Measurements from ENCODE around the gene NDST3.
A peak's percentile ranks its signal among the peaks of the same experiment; 100 is the strongest.

NDST3 gene

DNA sequence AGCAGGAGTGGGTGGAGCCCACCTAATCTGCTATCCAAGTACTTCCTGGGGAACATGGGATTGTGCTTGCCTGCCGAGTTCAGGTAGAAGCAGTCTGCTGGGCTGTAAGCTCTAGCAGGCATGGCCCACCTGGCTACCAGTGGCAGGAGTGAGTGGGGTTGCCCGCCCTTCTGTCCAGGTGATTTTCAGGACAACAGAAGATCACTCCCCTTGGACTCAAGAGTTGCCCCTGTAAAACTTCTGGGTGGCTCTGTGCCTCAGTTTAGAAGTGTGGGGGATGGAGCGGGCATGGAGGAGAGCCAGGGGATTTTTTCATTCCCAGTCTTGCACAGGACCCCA, 43.5 kb downstream of the NDST3 start:
- no peak for DNase-seq

DNA sequence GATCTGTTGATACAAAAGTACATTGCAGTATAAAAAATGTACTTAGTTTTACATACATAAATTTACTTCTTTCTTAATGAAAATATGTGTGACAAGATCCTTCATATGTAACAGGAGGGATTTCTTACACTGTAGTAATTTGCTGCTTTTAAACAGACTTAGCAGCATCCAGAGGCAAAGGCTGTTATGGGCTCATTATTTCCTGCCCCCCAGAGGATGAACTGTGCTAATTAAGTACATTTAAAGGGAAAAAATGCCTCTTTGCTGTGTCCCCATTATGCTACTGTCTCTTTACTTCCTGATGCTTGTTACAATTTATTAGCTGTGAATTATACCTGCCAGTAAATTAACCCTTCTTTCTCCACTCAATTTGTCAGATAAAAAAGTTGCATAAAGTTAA, 47.1 kb downstream of the NDST3 start:
- no peak for DNase-seq

DNA sequence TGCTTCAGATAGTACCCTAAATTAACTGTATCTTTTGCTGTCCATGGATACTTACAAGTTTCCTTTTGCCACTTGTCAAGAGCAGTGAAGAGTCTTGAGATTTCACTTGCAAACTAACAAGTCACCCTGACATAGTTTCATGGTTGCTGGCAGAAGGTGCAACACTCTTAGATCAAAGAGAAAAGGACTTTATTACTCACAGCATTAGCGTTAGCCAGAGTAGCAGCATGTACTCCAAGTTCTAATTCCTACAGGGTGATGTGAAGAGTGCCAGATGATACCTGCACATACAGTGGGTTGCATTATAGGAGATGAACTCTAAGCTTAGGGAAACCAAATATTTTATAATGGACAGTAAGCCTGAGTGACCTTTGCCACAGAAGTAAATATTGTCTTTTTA, 47.9 kb downstream of the NDST3 start:
- no peak for DNase-seq

DNA sequence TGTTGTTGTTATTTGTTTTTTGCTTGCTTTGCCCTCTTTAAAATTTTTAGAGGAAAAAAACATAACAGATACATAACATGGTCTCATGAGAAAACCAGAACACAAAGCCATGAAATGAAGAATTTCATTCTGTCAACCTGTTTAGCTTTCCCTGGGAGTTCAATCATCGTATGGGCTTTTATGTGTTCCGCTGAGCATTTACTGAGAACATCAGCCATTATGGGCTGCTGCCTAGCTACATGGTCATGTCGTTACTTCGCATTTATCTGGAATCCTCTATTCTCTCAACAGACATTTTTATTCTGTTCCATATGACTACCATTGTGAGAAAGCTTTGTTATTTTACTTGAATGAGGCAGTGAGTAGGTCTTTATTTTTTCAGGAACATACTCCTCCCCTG, 51.4 kb downstream of the NDST3 start:
- DNase-seq, result no peak

DNA sequence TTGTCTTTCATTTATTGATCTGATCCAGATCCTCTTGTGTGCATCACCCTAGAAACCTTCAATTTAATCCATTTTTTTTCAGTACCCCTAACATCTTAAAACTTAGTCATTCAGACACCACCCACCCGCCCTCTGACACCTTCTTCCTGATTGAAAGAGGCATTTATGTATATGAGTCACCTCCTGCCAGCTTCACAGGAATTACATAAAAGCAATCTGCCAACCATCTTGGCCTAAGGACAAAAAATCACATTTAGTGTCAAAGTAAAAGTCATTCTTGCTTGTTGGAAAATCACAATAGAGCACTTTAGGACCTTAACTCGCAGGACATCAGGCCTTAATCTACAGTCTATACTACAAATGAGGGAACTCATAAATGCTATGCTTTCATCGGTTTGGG, 52.1 kb downstream of the NDST3 start:
- DNase-seq, result peak in 11 of 58 donors; percentile 1 to 35 (median 3)

DNA sequence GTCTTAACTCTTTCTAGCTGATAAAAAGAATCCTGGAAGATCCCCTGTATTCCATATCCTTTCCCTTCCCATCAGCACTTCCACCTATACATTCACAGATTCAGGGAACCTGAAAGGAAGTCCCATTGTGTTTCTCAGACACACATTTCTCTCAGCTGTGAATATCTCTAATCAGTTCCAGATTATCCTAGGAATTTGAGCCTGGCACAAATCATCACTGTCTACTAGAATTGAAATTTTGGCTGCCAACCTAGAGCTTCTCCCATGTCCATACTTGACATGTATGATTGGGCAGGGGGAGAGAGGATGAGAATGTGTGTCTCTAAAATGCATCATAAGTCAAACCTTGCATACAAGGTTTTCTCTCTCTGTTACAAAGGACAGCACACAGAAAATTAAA, 53.1 kb downstream of the NDST3 start:
- DNase-seq, result no peak

DNA sequence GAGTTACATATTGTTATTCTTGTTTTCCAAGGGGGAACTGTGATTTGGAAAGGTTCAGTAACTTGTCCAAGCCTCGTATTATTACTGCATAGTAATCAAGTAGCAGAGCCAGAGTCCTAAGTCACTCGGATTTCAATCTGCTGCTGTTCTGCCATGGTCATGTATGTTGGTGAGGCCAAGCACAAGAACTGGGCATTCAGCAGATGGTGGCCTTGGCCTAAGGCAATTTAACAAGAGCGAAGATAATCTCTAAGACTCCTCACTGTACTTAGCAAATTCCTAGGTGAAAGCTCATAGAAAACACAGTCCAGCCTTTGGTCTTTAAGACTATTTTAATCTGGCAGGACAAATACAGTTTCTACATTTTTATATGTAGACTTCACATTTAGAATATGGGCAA, 64.8 kb downstream of the NDST3 start:
- DNase-seq, result no peak

DNA sequence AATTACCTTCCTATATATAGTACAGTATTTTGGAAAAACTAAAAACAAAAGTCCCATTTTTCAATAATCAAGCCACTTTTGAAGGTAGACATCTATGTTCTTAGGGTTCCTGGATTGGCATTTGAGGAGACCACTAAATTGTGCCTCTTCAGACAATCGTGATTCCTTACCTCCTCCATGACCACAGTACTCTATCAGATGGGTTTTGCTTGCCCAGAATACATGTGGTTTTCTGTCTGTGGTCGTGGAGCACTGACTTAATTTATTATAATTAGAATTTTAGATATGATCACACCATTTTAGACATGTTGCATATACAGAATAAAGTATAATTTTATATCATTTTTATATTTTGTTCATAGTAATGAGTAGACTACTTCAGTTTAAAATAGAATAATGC, 67.9 kb downstream of the NDST3 start:
- no peak for DNase-seq

DNA sequence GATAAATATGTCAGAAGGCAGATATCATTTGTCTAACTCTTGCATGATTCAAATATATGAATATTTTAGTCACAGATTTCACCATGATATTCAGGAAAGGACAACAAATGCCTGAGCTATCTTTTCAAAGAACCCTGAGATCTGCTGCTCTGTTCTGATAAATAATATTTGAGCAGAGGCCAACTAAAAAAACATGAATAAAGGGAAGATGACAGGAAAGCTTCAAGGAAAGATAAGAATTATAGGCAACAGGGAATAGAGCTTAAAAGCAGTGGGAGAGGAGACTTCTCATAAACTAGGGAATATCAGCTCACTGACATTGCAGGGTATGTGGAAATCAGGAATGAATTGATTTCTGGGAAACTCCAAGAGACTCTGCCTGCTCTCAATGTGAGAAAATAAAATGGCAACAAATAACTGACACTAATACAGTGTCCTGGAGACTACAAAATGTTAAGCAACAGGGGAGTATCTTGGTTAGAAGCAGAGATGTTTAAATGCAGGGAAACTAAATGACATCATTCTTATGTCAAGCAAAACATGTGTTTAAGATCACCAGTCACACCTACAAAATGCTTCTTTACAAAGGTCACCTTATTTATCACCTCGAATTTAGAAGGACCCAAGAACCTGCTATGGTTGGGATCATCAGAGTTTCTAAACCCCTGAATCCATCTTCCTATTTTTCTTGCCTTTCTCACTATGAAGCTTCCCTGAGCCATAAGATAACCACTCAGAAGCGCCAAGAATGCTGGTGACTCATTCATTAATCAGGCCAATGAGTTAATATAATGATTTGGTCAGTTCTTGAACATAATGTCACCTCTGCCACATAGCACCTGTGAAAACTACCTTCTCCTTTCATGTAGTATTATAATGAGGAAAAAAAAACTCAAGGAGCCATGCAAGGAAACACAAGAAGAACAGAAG, 78.1 kb downstream of the NDST3 start:
- DNase-seq, result no peak

DNA sequence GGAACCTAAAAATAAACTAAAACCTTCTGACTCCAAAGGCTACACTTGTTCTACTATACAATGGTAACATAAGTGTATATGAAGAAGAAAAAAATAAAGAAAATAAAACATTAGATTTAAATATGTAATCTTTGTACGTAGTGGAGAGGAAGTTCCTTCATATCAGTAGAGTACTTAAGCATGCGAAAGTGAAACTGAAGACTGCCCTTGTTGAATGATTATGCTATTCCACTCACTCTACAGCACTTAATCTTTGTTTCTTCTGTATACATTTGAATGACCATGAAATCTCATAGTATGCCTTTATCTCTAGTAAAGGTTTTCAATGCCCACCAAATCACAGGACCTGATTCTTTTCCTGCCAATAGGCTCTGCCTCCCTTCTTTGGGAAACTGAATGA, 78.9 kb downstream of the NDST3 start:
- no peak for DNase-seq

DNA sequence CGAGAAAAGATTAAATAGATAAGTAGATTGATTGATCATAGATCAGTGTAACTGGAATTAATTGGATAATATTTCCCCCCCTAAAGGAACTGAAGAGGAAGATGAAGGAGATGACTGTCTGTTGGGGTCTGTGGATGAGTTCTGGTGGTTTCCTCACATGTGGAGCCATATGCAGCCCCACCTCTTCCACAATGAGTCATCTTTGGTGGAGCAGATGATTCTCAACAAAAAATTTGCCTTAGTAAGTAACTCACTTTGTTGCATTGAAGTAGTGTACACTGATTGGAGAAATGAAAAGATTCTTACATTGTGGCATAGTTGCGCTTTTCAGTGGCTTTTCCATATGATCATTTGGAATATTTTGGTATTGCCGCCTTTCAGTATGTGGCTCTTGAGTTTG, 80.4 kb downstream of the NDST3 start:
- no peak for DNase-seq

DNA sequence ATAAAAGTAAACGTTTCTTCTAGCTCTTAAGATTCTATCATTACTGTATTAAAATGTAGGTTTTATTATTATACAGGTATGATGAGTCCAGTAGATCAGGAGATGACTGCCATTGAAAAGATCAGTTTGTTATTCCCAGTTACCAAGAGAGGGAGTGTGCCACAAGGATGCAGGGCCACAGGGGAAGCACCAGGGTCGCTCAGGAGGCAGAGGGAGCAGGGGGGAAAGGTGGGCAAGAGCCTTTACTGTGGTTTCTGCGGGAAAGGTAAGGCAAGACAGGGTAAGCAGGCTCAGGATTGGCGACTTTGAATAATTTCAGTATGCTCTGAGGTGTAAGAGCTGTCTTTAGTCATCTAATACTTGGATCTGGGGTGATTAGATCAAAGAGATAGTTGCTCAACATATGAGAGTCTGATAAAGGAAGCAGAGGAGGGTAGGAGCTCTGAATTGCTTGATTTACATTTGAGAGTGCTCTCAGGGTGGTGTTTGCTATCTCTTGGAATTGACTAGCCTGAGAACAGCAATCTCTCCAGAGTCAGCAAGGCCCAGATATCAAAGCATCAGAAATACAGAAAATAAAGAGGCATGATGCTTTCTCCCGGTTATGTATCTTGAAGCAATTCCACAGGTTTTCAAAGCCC, 86.0 kb downstream of the NDST3 start:
- DNase-seq, result no peak

DNA sequence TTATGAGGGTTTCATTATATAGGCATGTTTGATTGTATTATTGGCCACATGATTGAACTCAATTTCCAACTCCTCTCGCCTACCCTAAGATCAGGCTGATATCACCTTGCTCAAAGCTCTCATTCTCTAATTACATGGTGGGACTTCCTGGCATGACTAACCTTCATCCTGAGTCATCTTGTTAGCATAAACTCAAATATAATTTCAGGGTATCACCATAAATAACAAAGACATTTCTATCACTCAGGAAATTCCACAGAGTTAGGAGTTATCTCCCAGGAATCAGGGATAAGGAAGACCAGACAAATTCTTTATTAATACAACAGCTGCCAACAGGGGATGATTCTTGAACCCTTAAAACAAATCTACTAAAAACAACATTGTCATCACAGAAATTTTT, 90.7 kb downstream of the NDST3 start:
- DNase-seq, result no peak

DNA sequence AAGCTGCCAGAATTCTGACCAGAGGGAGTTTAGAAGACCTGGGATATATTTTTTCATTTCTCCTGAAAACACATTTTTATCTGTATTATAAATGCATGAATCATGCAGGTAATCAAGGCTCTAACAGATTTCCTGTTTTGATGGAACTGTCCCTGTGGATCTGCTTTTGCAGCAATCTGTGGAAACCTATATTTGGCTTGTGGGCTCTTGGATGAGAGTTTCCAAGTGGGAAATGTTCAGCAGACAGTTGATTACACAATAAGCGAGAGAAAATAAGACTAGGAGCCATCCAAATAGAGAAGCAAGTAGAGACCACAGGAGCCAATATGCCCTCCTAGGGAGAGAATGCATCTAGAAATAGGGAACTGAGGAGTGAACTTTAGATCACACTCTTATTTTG, 105.0 kb downstream of the NDST3 start:
- peak in 1 of 58 donors; percentile 0 for DNase-seq

DNA sequence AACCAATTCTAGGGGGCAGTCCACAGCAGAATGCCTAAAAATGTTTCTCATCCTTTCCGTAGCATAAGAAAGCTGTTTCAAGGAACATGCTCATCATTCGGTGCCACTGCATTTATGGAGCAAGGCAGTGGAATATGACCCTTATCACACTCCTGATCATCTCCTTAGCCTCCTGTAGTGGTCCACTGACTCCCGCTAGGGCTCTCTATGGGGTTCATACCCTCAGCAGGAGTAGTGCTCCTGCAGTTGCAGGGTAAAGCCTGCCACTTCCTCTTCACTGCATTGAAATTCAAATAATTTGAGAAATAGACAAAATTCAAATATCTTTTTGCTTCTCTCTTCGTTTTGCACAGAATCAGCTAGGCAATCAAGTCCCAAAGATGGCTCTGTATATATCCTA, 107.0 kb downstream of the NDST3 start:
- DNase-seq, result no peak

DNA sequence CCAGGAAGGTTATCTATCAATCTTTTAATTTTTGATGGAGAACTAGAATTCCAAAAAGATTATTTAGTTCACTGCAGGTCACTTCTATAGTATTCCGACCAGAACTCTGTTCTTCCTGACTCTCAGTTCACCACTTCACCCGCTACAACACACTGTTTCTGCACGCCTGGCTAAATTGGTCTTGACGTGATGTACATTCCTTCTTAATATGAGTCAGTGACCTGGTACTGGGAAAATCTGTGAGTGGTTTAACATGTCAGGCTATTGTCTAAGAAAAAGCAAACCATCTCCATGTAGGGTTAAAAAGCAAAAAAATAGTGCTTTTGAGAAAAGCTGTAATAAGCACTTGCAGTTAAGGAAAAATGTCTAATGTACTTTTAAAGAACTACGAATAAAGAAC, 120.4 kb downstream of the NDST3 start:
- DNase-seq, result no peak

DNA sequence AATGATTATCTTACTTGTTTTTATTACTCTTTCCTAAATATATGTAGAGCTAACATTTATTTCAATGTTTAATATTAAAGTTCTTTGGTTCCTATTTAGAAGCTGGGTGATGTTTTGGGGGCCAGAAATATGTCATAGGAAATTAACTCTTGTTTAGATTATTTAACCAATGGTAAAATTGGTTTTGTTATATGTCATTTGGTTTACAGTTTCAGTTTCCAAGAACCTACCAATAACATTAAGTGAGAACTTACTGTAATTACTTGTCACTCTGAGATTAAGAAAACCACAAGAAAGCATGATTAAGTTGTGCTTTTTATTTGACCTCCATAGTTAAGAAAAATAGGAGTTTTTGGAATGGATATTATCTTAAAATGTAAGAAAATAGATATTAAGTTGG, 121.2 kb downstream of the NDST3 start:
- DNase-seq, result no peak

DNA sequence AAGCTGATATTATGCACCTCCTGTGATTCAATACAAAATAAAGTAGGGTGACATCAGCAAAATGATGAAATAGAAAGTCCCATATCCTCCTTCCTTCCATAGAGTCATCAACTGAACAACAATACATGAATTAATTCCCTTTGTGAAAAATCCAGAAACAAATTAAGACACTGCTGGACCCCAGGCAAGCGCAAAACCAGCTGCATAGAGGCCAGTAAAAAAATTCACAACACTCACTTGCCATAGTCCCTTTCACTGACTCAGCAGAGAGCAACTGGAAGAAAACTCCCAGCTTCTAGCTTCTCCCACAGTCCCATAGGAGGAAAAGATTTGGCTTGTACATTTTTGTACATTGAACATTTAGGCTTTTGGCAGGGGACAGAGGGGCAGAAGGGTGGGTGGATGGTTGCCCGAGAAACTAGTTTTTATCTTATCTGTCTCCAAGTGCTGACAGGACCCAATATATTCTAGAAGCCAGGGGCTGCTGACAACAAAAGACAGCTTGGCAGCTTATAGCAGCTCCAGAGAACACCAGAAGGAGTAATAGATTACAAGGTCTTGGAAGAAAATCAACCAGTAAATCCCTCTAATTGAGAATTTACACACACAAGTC, 124.6 kb downstream of the NDST3 start:
- no peak for DNase-seq

DNA sequence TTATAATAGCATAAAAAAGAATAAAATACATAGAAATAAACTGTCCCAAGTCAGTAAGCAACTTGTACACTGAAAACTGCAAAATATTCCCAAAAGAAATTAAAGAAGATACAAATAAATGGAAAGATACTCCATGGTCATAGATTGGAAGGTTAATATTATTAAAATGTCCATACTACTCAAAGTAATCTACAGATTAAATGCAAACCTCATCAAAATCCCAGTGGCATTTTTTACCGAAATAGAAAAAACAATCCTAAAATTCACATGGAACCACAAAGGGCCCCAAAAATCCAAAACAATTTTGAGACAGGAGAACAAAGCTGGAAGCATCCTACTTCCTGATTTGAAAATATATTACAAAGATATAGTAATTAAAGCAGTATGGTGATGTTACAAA, 133.0 kb downstream of the NDST3 start:
- DNase-seq, result no peak

DNA sequence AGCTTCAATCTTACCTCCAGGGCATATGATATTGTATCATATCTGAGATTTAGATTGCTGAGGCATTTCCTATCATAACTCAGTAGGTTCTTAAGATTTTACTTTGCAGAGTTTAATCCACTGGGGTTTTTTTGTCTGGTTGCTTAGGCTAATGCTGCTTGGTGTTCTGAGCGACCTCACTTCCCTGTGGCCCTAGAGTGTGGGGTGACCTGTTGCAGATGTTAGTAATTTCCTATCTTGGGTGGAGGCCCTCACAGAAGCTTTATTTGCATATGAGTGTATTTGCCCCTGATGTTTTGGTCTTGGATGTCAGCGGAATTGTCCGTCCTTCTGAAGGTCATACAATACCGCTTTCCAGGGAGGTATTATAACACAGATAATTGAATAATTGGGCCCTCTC, 137.1 kb downstream of the NDST3 start:
- DNase-seq, result no peak

DNA sequence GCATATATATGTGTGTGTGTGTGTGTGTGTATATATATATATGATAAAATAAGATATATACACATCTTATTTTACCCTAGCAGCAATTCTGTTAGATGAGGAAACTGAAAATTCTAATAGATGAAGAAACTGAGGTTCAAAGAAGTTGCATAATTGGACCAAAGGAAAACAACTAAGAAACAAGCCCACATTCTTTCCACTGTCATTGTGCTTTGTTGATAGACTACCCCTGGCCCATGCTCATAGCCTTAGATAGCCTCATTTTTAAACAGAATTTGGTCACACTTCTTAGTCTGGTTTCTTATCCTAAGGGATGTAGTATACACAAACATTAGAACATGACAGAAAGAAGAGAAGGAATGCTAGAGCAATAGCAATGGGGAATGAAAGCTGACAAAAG, 138.8 kb downstream of the NDST3 start:
- no peak for DNase-seq

DNA sequence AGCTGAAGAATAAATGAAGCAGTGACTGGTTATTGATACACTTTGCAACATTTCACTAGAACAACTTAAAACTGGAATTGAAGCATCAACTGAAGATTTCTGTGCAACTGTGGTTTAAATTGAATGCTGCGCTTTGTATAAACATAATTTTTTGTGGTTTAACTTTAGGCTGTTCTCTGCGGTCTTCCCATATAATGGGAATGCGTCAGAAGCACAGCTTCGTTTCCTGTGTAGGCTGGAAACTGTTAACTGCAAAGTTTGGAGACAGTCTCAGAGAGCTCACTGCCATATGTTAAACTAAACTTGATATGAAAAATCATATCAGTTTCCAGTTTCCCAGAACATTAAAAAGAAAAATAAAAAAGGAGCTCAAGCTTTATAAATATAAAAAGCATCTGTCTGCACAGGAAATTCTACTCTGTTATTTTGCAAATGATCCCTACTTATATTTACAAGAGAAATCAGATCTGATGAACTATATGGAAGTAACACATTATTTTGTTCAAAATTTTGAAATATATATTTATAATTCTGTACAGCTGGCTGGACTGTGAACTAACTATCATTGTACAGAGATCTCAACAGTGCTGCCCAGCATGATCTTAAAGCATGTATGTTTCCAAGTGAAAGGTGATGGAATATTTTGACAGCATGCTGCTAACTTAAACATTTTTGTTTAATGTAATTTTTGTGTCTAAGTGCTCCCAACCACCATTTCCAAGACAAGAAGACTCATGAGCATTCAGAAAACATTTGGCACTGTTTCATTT, 139.9 kb downstream of the NDST3 start:
- peak in 8 of 58 donors; percentile 1 to 57 (median 5) for DNase-seq

All from anterior cingulate cortex (tissue), 58 donors.